Neutrophil (primary cell): ENCODE measurements around the gene GIN1.

ENCODE experiments used
- H3K27ac ChIP-seq: fragments of 200-600 bp; sonication (generic); 2 replicates; pipeline ENCODE4 v1.5.1; 2016; ENCODE audit warnings: mild to moderate bottlenecking, moderate library complexity
- H3K27me3 ChIP-seq: fragments of 200-600 bp; sonication (generic); 2 replicates; pipeline ENCODE4 v1.6.0; 2016; ENCODE audit warnings: mild to moderate bottlenecking
- H3K36me3 ChIP-seq: fragments of 200-600 bp; sonication (generic); 2 replicates; pipeline ENCODE4 v1.5.1; 2017
- H3K4me1 ChIP-seq, 2 experiments: fragments of 200-600 bp in 1 of 2; sonication (generic) in 1 of 2; 1 replicate in 1 of 2; 2 replicates in 1 of 2; pipeline versions ENCODE4 v1.5.1 to v1.6.1; 2013 to 2016; ENCODE audit warnings: low read depth in 1 of 2, low read length in 1 of 2, mild to moderate bottlenecking in 1 of 2, moderate library complexity in 1 of 2; ENCODE audit not compliant: control insufficient read depth in 1 of 2, insufficient read depth in 1 of 2
- H3K4me3 ChIP-seq, 2 experiments: fragments of 200-600 bp in 1 of 2; sonication (generic) in 1 of 2; 1 replicate in 1 of 2; 2 replicates in 1 of 2; pipeline ENCODE4 v1.5.1; 2013 to 2016; ENCODE audit warnings: low read depth in 1 of 2, low read length in 1 of 2, mild to moderate bottlenecking in 1 of 2, moderate library complexity in 1 of 2
- H3K9me3 ChIP-seq: fragments of 200-600 bp; sonication (generic); 2 replicates; pipeline ENCODE4 v1.5.1; 2016
- CTCF ChIP-seq: fragments of 200-600 bp; sonication (generic); IDR thresholded peaks from 2 replicates; pipeline ENCODE4 v1.5.1; 2016; ENCODE audit warnings: antibody characterized with exemption

Gene GIN1

GRCh38 chr5:103036601-103037000 is 83.3 kb downstream of the GIN1 start:
- no peaks in the 10 kb centered on the region for H3K9me3 ChIP-seq
- no peak for TF ChIP-seq CTCF
- H3K4me3 ChIP-seq: no peak overlapping the region
- no peaks in the 10 kb centered on the region for H3K27me3 ChIP-seq
- H3K4me1 ChIP-seq: no peaks in the 10 kb centered on the region
- peaks cover 7% of the 10 kb centered on the region for H3K36me3 ChIP-seq
- H3K27ac ChIP-seq: no peak overlapping the region
